K562 (cell line): ENCODE data around the gene CLDN7. TPM values are rescaled to one million over a fixed set of nuclear protein-coding genes. Genes with fewer than 3 reads are reported as not detected.

ENCODE experiments used
- DMBX1 ChIP-seq: fragments of 250-450 bp; sonication (Bioruptor Pico); IDR thresholded peaks from 2 replicates; pipeline ENCODE4 v1.8.0; 2022; ENCODE audit warnings: inconsistent platforms, mild to moderate bottlenecking, moderate library complexity, borderline replicate concordance
- E2F1 ChIP-seq: sonication (generic); formaldehyde crosslinking; IDR thresholded peaks from 2 replicates; pipeline ENCODE4 v1.8.1; 2023; ENCODE audit warnings: mild to moderate bottlenecking, missing genetic modification reagents, moderate library complexity
- ETS1 ChIP-seq: conservative IDR thresholded peaks from 2 replicates; pipeline ENCODE4 v1.6.1; 2011; ENCODE audit warnings: low read depth, mild to moderate bottlenecking, low read length; ENCODE audit not compliant: control insufficient read depth
- FOXK2 ChIP-seq, 2 experiments: fragments of 450-650 bp; IDR thresholded peaks in 1 of 2; conservative IDR thresholded peaks in 1 of 2; 2 replicates each; pipeline ENCODE4 v1.6.1; 2016; ENCODE audit warnings: low read depth in 2 of 2, mild to moderate bottlenecking in 1 of 2
- GTF2B ChIP-seq: IDR thresholded peaks from 2 replicates; pipeline ENCODE4 v1.6.1; 2011; ENCODE audit not compliant: insufficient read length; ENCODE audit errors: extremely low read depth
- JUND ChIP-seq, 2 experiments: IDR thresholded peaks; 2 replicates in 1 of 2; 3 replicates in 1 of 2; pipeline ENCODE4 v1.6.1; 2011; ENCODE audit warnings: borderline replicate concordance in 2 of 2, low read depth in 2 of 2, low read length in 2 of 2, improper control_type of control experiment in 1 of 2, missing biosample characterization in 1 of 2, missing genetic modification characterization in 1 of 2, missing genetic modification reagents in 1 of 2
- MAFG ChIP-seq: fragments of 450-650 bp; conservative IDR thresholded peaks from 2 replicates; pipeline ENCODE4 v1.6.1; 2016; ENCODE audit warnings: missing genetic modification characterization, missing compliant biosample characterization
- MEF2D ChIP-seq: conservative IDR thresholded peaks from 2 replicates; pipeline ENCODE4 v1.6.1; 2016; ENCODE audit warnings: low read depth, missing genetic modification characterization, missing compliant biosample characterization
- MEIS2 ChIP-seq: fragments of 450-650 bp; IDR thresholded peaks from 2 replicates; pipeline ENCODE4 v1.6.1; 2014; ENCODE audit warnings: mild to moderate bottlenecking; ENCODE audit not compliant: partially characterized antibody
- MNT ChIP-seq, 2 experiments: fragments of 450-650 bp; conservative IDR thresholded peaks; 2 replicates each; pipeline ENCODE4 v1.6.1; 2017; ENCODE audit warnings: mild to moderate bottlenecking in 2 of 2, moderate library complexity in 2 of 2
- MTA1 ChIP-seq: fragments of 450-650 bp; IDR thresholded peaks from 2 replicates; pipeline ENCODE4 v1.6.1; 2017; ENCODE audit warnings: borderline replicate concordance
- MYNN ChIP-seq, 2 experiments: sonication (generic); formaldehyde crosslinking in 1 of 2; IDR thresholded peaks; 2 replicates each; pipeline versions ENCODE4 v1.5.0 to v1.6.1; 2016 to 2020; ENCODE audit warnings: antibody characterized with exemption in 1 of 2, missing genetic modification reagents in 1 of 2
- NFRKB ChIP-seq: fragments of 450-650 bp; IDR thresholded peaks from 2 replicates; pipeline ENCODE4 v1.6.1; 2016; ENCODE audit warnings: low read depth
- NR2F6 ChIP-seq: fragments of 450-650 bp; formaldehyde crosslinking; IDR thresholded peaks from 2 replicates; pipeline ENCODE4 v1.4.0; 2020; ENCODE audit warnings: mild to moderate bottlenecking
- POLR3A ChIP-seq: IDR thresholded peaks from 2 replicates; pipeline ENCODE4 v1.6.1; 2011; ENCODE audit warnings: borderline replicate concordance, mild to moderate bottlenecking, moderate library complexity; ENCODE audit not compliant: insufficient read length, insufficient read depth; ENCODE audit errors: extremely low read depth
- USF1 ChIP-seq: sonication (generic); formaldehyde crosslinking; IDR thresholded peaks from 2 replicates; pipeline ENCODE4 v1.9.0; 2022; ENCODE audit warnings: mild to moderate bottlenecking, missing genetic modification reagents
- YBX1 ChIP-seq: fragments of 450-650 bp; IDR thresholded peaks from 2 replicates; pipeline ENCODE4 v1.7.1; 2016; ENCODE audit warnings: mild to moderate bottlenecking
- YY1 ChIP-seq, 3 experiments: IDR thresholded peaks; 2 replicates each; pipeline ENCODE4 v1.6.1; 2011; ENCODE audit warnings: low read length in 2 of 3, mild to moderate bottlenecking in 2 of 3, moderate library complexity in 2 of 3, borderline replicate concordance in 1 of 3, control low read depth in 1 of 3, low read depth in 1 of 3; ENCODE audit not compliant: insufficient read depth in 3 of 3, insufficient replicate concordance in 2 of 3, control insufficient read depth in 1 of 3, insufficient read length in 1 of 3; ENCODE audit errors: extremely low read depth in 1 of 3
- ZEB2 ChIP-seq: fragments of 450-650 bp; IDR thresholded peaks from 2 replicates; pipeline ENCODE4 v1.6.1; 2016
- ZNF586 ChIP-seq: fragments of 450-650 bp; formaldehyde crosslinking; conservative IDR thresholded peaks from 2 replicates; pipeline ENCODE4 v1.4.0; 2020; ENCODE audit warnings: mild to moderate bottlenecking, moderate library complexity
- polyA plus RNA-seq, 8 experiments: library from polyadenylated mRNA; depleted of rRNA in 4 of 8; stranded (reverse) in 5 of 8; unstranded in 3 of 8; fragments of >200 nt; fragmentation: Nextera tagmentation in 2 of 8; fragmentation: Illumina TruSeq in 1 of 8; extraction: Ambion mirVana in 2 of 8; extraction: Trizol in 1 of 8; gene quantifications; 2 replicates each; pipeline versions ENCODE4 v1.2.1 to v1.2.3, GENCODE V29; 2011 to 2014; ENCODE audit warnings: inconsistent platforms in 1 of 8, missing spikeins in 1 of 8
- total RNA-seq, 7 experiments: library from RNA; depleted of rRNA in 6 of 7; stranded (reverse); fragments of >200 nt in 6 of 7; fragmentation: Illumina TruSeq in 2 of 7; extraction: Trizol in 2 of 7; gene quantifications; 2 replicates each; pipeline versions ENCODE4 v1.2.1 to v1.2.3, GENCODE V29; 2011 to 2021; ENCODE audit warnings: low replicate concordance in 1 of 7

The CLDN7 gene
- total and polyA plus RNA-seq, 9 of the 15 experiments (the other 6 are each of a cell fraction or from before 2014, with no cell fraction given), result 2.2 to 14.5 (median 7.6) TPM

- TF ChIP-seq YY1 (IDR thresholded peaks at IDR 0.05; ENCODE audit: borderline replicate concordance in 1 of 3, control insufficient read depth in 1 of 3, extremely low read depth in 1 of 3, insufficient read depth in 3 of 3, insufficient read length in 1 of 3, insufficient replicate concordance in 2 of 3, low read depth in 1 of 3, low read length in 2 of 3), result peak in 1 of 3 experiments; percentile 33
- no peak for TF ChIP-seq POLR3A
- peak; percentile 84 for TF ChIP-seq NFRKB
- 0 out of 2 replicates have a peak, but pooled peaks have one; percentile 35 for TF ChIP-seq MEF2D (tag)
- TF ChIP-seq MAFG (tag), result no peak
- 0 out of 2 replicates have a peak, but pooled peaks have one; percentile 63 for TF ChIP-seq ETS1
- peak; percentile 70 for TF ChIP-seq MYNN (IDR thresholded peaks at IDR 0.05)
- no peak for TF ChIP-seq MYNN (CRISPR knock-in tag; IDR thresholded peaks at IDR 0.05)
- no peak; the same call in 1 of the 2 replicates for TF ChIP-seq JUND (IDR thresholded peaks at IDR 0.05; ENCODE audit: borderline replicate concordance, low read depth, low read length)
- peak; percentile 51; the same call in 2 of the 3 replicates for TF ChIP-seq JUND (tag; IDR thresholded peaks at IDR 0.05; ENCODE audit: borderline replicate concordance, low read depth, low read length)
- TF ChIP-seq ZNF586 (CRISPR knock-in tag), result no peak
- TF ChIP-seq MTA1, result 0 out of 2 replicates have a peak, but pooled peaks have one; percentile 53
- no peak for TF ChIP-seq ZEB2
- TF ChIP-seq YBX1, result no peak
- peak; percentile 98 for TF ChIP-seq USF1 (CRISPR knock-in tag)
- no peak; the same call in 1 of the 2 replicates for TF ChIP-seq DMBX1 (CRISPR knock-in tag)
- TF ChIP-seq GTF2B, result no peak
- 0 out of 2 replicates have a peak, but pooled peaks have one; percentile 63 for TF ChIP-seq NR2F6 (CRISPR knock-in tag)
- peak; percentile 91 to 94 for TF ChIP-seq FOXK2 (conservative IDR thresholded peaks at IDR 0.05 in 1 of 2, IDR thresholded peaks at IDR 0.05 in 1 of 2; ENCODE audit: low read depth in 2 of 2)
- 0 out of 2 replicates have a peak, but pooled peaks have one; percentile 36 for TF ChIP-seq E2F1 (CRISPR knock-in tag)
- no peak for TF ChIP-seq MEIS2
- TF ChIP-seq MNT (conservative IDR thresholded peaks at IDR 0.05), result peak; percentile 96 to 97
Measured at GRCh38 chr17:7242717-7243452, 19.4 kb downstream of the CLDN7 start (continued).
